OCI-LY3 (cell line): Measurements from ENCODE around the gene PAN2.

ENCODE experiments used
- H2AFZ ChIP-seq: fragments of 200-600, 300-600 bp; shearing (Covaris generic); 2 replicates; pipeline ENCODE4 v1.6.0; 2014; ENCODE audit warnings: antibody characterized with exemption, low read depth, low read length
- H3K27ac ChIP-seq: fragments of 200-600, 300-600 bp; sonication (generic); 2 replicates; pipeline ENCODE4 v1.5.1; 2014; ENCODE audit warnings: mild to moderate bottlenecking, low read length, moderate library complexity, mixed read lengths
- H3K27me3 ChIP-seq: fragments of 200-600, 300-600 bp; sonication (generic); 2 replicates; pipeline ENCODE4 v1.6.1; 2014; ENCODE audit warnings: low read depth, low read length, mixed read lengths
- H3K36me3 ChIP-seq: fragments of 200-600, 300-600 bp; sonication (generic); replicated peaks from 2 replicates; pipeline ENCODE3; 2014; ENCODE audit warnings: low read depth, low read length, mixed read lengths
- H3K4me1 ChIP-seq: fragments of 300-600, 200-600 bp; sonication (generic); 2 replicates; pipeline ENCODE4 v1.6.1; 2014; ENCODE audit warnings: low read length, mixed read lengths
- H3K4me2 ChIP-seq: fragments of 200-600, 300-600 bp; sonication (generic); 2 replicates; pipeline ENCODE4 v1.6.1; 2014; ENCODE audit warnings: low read length, mixed read lengths
- H3K4me3 ChIP-seq: fragments of 300-600, 200-600 bp; sonication (generic); 2 replicates; pipeline ENCODE4 v1.5.1; 2014; ENCODE audit warnings: antibody characterized with exemption, mild to moderate bottlenecking, low read length, moderate library complexity
- H3K79me2 ChIP-seq: fragments of 300-600, 200-600 bp; shearing (Covaris generic); 2 replicates; pipeline ENCODE4 v1.6.1; 2014; ENCODE audit warnings: mild to moderate bottlenecking, low read length, mixed read lengths
- H3K9ac ChIP-seq: fragments of 300-600, 200-600 bp; shearing (Covaris generic); 2 replicates; pipeline ENCODE4 v1.6.0; 2014; ENCODE audit warnings: mild to moderate bottlenecking, low read length, moderate library complexity
- H3K9me3 ChIP-seq: fragments of 200-600, 300-600 bp; shearing (Covaris generic); 2 replicates; pipeline ENCODE4 v1.6.1; 2014; ENCODE audit warnings: low read length, mixed read lengths; ENCODE audit not compliant: insufficient read depth
- H4K20me1 ChIP-seq: fragments of 200-600, 300-600 bp; sonication (generic); 2 replicates; pipeline ENCODE4 v1.6.1; 2016; ENCODE audit warnings: low read length, mixed read lengths; ENCODE audit not compliant: insufficient read depth
- CTCF ChIP-seq: fragments of 200-600, 300-600 bp; sonication (generic); IDR thresholded peaks from 2 replicates; pipeline ENCODE4 v1.5.1; 2014; ENCODE audit warnings: antibody characterized with exemption, low read length, low read depth
- EZH2phosphoT487 ChIP-seq: fragments of 200-600 bp; shearing (Covaris generic); IDR thresholded peaks from 2 replicates; pipeline ENCODE4 v1.6.1; 2018; ENCODE audit warnings: antibody characterized with exemption, mixed run types, low read depth

Gene PAN2

DNA sequence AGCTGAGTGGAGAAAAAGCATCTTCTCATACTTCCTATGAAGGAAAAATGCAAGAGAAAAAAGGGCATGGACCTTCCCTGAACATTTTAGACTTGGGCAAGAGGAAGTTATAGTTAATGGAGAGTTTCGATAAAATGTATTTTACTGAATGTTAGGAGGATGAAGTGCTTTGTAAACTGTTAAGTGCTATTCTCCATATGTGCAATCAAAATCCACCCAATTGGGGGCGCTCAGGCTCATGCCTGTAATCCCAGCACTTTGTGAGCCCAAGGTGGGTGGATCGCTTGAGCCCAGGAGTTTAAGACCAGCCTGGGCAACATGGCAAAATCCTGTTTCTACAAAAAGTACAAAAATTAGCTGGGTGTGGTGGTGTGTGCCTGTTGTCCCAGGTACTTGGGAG is 16.1 kb downstream of the PAN2 start:
- Histone ChIP-seq H3K4me3 (no peak overlapping the region), H4K20me1 (no peaks in the 10 kb centered on the region), H3K9ac (no peak overlapping the region), H3K4me2 (no peak overlapping the region), H3K27ac (no peak overlapping the region), H3K27me3 (no peaks in the 10 kb centered on the region), H3K36me3 (peaks cover 15% of the 10 kb centered on the region), H3K4me1 (peaks cover 11% of the 10 kb centered on the region), H3K9me3 (no peaks in the 10 kb centered on the region), H2AFZ (no peak overlapping the region), H3K79me2 (peaks cover 18% of the 10 kb centered on the region)
- TF ChIP-seq CTCF = peak; percentile 19; the same call in 1 of the 2 replicates
- TF ChIP-seq EZH2phosphoT487 = no peak

GRCh38 chr12:56315622-56316473 is 18.0 kb downstream of the PAN2 start, which contains the start of gene CNPY2:
TSS of gene CNPY2 (minus strand) at chr12:56315988. CDS start at chr12:56315217, 771 bp downstream.
- H2AFZ ChIP-seq = peak within 1 kb of the TSS; percentile 85
- H3K4me3 ChIP-seq = peak within 1 kb of the TSS; percentile 83
- H3K4me1 ChIP-seq = peaks cover 11% of the 10 kb centered on the region
- H3K79me2 ChIP-seq = peaks cover 18% of the 10 kb centered on the region
- no peaks in the 10 kb centered on the region for H3K27me3 ChIP-seq
- no peaks in the 10 kb centered on the region for H4K20me1 ChIP-seq
- H3K9ac ChIP-seq = peak within 1 kb of the TSS; percentile 88
- no peak for TF ChIP-seq EZH2phosphoT487
- peak; percentile 32 for TF ChIP-seq CTCF
- H3K9me3 ChIP-seq = no peaks in the 10 kb centered on the region
- peak within 1 kb of the TSS; percentile 79 for H3K4me2 ChIP-seq
- peaks cover 13% of the 10 kb centered on the region for H3K36me3 ChIP-seq
- H3K27ac ChIP-seq = peak within 1 kb of the TSS; percentile 83

DNA sequence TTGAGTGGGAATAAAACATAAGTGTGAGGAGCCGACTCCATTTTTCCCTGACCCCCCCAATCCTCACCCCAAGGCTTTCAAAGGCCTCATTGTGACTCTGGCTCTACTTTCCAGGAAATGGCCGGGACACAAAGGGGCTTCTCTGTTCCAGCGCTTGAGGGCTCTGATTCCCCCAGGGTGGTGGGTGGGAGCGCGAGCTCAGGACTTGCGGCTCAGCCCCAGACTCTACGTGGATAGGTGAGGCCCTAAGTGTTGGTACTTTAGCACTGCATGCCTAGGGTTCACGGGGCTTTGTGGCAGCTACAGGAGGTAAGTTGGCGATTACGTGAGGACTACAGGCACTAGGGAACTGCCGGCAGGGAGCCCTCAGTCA is 18.6 kb downstream of the PAN2 start:
- peak overlapping the region; percentile 85; the same call in 1 of the 2 replicates for H2AFZ ChIP-seq
- peaks cover 11% of the 10 kb centered on the region for H3K4me1 ChIP-seq
- TF ChIP-seq CTCF = no peak
- no peak for TF ChIP-seq EZH2phosphoT487
- peaks cover 18% of the 10 kb centered on the region for H3K79me2 ChIP-seq
- no peaks in the 10 kb centered on the region for H3K9me3 ChIP-seq
- H3K4me2 ChIP-seq = peak overlapping the region; percentile 79
- peak overlapping the region; percentile 88 for H3K9ac ChIP-seq
- peaks cover 18% of the 10 kb centered on the region for H3K36me3 ChIP-seq
- peak overlapping the region; percentile 83 for H3K4me3 ChIP-seq
- no peaks in the 10 kb centered on the region for H4K20me1 ChIP-seq
- H3K27me3 ChIP-seq = no peaks in the 10 kb centered on the region
- H3K27ac ChIP-seq = peak overlapping the region; percentile 83

- H4K20me1 ChIP-seq = no peaks in the 10 kb centered on the region
- H3K4me2 ChIP-seq = no peak overlapping the region
- no peak overlapping the region for H2AFZ ChIP-seq
- no peak overlapping the region for H3K27ac ChIP-seq
- no peaks in the 10 kb centered on the region for H3K9me3 ChIP-seq
- TF ChIP-seq EZH2phosphoT487 (no peak), CTCF (no peak)
- no peak overlapping the region for H3K4me3 ChIP-seq
- no peak overlapping the region for H3K9ac ChIP-seq
- H3K27me3 ChIP-seq = no peaks in the 10 kb centered on the region
- H3K4me1 ChIP-seq = peaks cover 6% of the 10 kb centered on the region
- peaks cover 28% of the 10 kb centered on the region for H3K36me3 ChIP-seq
- peaks cover 18% of the 10 kb centered on the region for H3K79me2 ChIP-seq
Measured at GRCh38 chr12:56311003-56311402, 22.8 kb downstream of the PAN2 start.
